Nephron progenitor cell (in vitro differentiated cells): ENCODE measurements around the gene OSBP2.

Experiments used
- DNase-seq: peaks from one replicate; pipeline ENCODE4 v3.0.0; 2021
- H3K27ac Mint-ChIP-seq: 2 replicates; pipeline ENCODE4 v1.8.0; 2021; ENCODE audit warnings: mild to moderate bottlenecking, moderate library complexity, mixed read lengths
- H3K27me3 Mint-ChIP-seq: 2 replicates; pipeline ENCODE4 v1.8.0; 2021; ENCODE audit warnings: mild to moderate bottlenecking, low read depth, mixed read lengths; ENCODE audit not compliant: poor library complexity
- H3K36me3 Mint-ChIP-seq: 2 replicates; pipeline ENCODE4 v1.8.0; 2021; ENCODE audit warnings: low read depth, mixed read lengths
- H3K4me1 Mint-ChIP-seq: 2 replicates; pipeline ENCODE4 v1.8.0; 2021; ENCODE audit warnings: mixed read lengths
- H3K4me3 Mint-ChIP-seq: 2 replicates; pipeline ENCODE4 v1.8.0; 2021; ENCODE audit warnings: mild to moderate bottlenecking, moderate library complexity, mixed read lengths
- H3K9me3 Mint-ChIP-seq: 2 replicates; pipeline ENCODE4 v1.8.0; 2021; ENCODE audit warnings: mild to moderate bottlenecking, moderate library complexity, mixed read lengths
- CTCF ChIP-seq: fragments of 200-600 bp; sonication (generic); IDR thresholded peaks from 2 replicates; pipeline ENCODE4 v1.5.0; 2021; ENCODE audit warnings: antibody characterized with exemption

OSBP2 gene

DNA sequence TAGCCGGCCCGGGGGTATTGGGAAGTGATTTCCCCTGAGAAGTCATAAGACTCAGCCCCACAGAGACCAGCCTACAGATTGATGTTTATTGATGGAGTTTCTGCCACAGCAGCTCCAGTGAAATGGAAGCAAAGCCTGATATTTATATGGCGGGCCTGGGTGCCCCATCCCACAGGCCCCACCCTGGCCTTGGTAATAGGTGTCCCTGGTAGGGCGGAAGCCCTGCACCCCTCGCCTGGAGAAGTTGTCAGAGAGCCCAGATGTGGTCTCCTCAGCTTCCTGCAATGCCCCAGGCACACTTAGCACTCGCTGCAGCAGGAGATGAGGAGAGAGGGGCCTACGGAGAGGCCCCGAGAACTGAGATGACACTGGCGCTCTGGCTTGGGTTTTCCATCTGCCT lies 166.5 kb downstream of the OSBP2 start:
- no peak for TF ChIP-seq CTCF
- Mint-ChIP-seq H3K36me3 (no peaks in the 10 kb centered on the region), H3K4me1 (peaks cover 6% of the 10 kb centered on the region), H3K4me3 (no peak overlapping the region), H3K27me3 (peaks cover 7% of the 10 kb centered on the region), H3K9me3 (no peaks in the 10 kb centered on the region), H3K27ac (no peak overlapping the region)
- DNase-seq, result no peak

- peaks cover 6% of the 10 kb centered on the region for H3K4me1 Mint-ChIP-seq
- no peaks in the 10 kb centered on the region for H3K9me3 Mint-ChIP-seq
- no peak overlapping the region for H3K4me3 Mint-ChIP-seq
- TF ChIP-seq CTCF, result no peak
- no peak for DNase-seq
- H3K27ac Mint-ChIP-seq, result no peak overlapping the region
- H3K27me3 Mint-ChIP-seq, result peaks cover 4% of the 10 kb centered on the region
- H3K36me3 Mint-ChIP-seq, result no peaks in the 10 kb centered on the region
These were observed 167.2 kb downstream of the OSBP2 start for GRCh38 chr22:30861688-30862552.

GRCh38 chr22:30863081-30863833 lies 168.6 kb downstream of the OSBP2 start:
- no peaks in the 10 kb centered on the region for H3K36me3 Mint-ChIP-seq
- H3K27me3 Mint-ChIP-seq, result peaks cover 3% of the 10 kb centered on the region
- H3K9me3 Mint-ChIP-seq, result no peaks in the 10 kb centered on the region
- peaks cover 6% of the 10 kb centered on the region for H3K4me1 Mint-ChIP-seq
- H3K4me3 Mint-ChIP-seq, result no peak overlapping the region
- no peak overlapping the region for H3K27ac Mint-ChIP-seq
- DNase-seq, result no peak
- TF ChIP-seq CTCF, result no peak

DNA sequence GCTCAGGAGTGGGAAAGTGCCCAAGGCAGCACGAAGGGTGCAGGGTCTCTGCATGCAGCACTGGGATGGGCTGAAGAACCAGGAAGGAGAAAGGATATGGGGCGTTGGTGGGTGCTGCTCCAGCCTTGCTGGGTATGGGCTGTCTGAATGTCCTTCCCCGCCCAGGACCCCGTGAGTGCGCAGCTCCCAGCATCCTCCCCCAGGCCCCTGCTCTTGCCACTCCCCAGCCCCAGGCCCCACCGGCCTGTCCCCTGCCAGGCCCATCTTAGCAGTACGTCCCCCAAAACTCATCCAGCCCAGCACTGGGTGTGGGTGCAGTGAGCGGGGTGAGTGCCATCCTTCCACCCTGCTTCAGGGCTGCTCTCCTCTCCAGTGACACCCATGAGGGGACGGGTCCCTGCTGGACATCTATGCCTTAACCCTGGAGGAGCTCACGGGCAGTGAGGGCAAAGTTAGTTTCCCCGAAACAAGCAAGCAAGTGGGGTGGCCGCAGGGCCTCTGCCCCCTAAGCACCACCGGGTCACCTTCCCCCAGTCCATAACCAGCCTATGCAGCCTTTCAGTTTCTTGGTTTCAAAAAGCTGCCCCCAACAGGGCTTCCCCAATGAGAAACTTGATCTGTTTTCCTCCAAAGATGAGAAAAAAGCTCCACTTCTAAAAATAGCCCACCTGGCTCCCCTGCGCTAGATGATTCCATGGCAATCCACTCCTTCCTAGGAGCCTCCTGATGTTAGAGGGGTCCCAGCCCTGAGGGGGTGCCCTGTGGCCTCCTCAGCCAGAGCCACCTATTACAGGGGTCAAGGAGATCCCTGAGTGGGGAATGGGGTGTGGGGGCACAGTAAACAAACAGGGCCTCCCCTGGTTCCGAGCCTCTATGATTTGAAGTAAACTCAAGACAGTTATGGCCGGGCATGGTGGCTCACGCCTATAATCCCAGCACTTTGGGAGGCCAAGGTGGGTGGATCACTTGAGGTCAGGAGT lies 170.1 kb downstream of the OSBP2 start:
- peaks cover 3% of the 10 kb centered on the region for H3K27me3 Mint-ChIP-seq
- no peaks in the 10 kb centered on the region for H3K9me3 Mint-ChIP-seq
- no peak for TF ChIP-seq CTCF
- no peaks in the 10 kb centered on the region for H3K36me3 Mint-ChIP-seq
- H3K4me3 Mint-ChIP-seq, result no peak overlapping the region
- H3K27ac Mint-ChIP-seq, result no peak overlapping the region
- no peak for DNase-seq
- peaks cover 6% of the 10 kb centered on the region for H3K4me1 Mint-ChIP-seq

- Mint-ChIP-seq H3K9me3 (no peaks in the 10 kb centered on the region), H3K36me3 (no peaks in the 10 kb centered on the region), H3K27ac (no peak overlapping the region), H3K27me3 (peaks cover 3% of the 10 kb centered on the region), H3K4me3 (no peak overlapping the region), H3K4me1 (peaks cover 6% of the 10 kb centered on the region)
- TF ChIP-seq CTCF, result no peak
- DNase-seq, result no peak
These were observed 171.0 kb downstream of the OSBP2 start for GRCh38 chr22:30865656-30866055.
